ENCODE data around the gene RANBP10. TPM values are rescaled to one million over a fixed set of nuclear protein-coding genes. Genes with fewer than 3 reads are reported as not detected.

Gene RANBP10
- total RNA-seq, 1 donor = 8.6 TPM

DNA sequence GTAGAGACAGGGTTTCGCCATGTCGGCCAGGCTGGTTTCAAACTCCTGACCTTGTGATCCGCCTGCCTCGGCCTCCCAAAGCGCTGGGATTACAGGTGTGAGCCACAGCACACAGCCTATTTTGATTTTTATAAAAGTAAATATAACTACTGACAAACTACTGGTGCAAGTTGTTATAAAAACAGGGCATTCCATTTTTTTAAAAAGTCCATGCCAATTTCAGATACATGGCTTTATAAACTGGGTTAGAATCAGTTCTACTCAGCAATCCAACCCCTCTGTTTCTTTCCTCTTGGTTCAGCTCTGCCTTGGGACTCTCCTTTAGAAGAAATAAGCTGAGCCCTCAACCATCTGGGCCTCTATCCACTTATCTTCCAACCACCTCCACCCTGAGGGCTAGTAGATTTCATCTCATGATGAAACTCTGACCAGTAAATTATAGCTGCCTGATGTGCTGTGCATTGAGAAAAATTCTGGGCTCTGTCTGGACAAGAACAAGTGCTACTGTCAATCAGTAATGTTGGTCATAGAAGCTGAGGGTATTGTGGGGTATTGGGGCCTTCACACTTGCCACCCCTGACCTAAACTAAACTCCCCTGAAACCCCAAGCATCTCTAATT, 10.2 kb downstream of the RANBP10 start:
- no peak overlapping the region for H3K4me3 ChIP-seq (ENCODE audit: low read depth, low read length)
- TF ChIP-seq CTCF (IDR thresholded peaks at IDR 0.05; ENCODE audit: insufficient read depth, low read depth, low read length) = no peak
- no peak for DNase-seq (ENCODE audit: low read depth)

GRCh38 chr16:67790071-67790470, 16.3 kb downstream of the RANBP10 start:
- DNase-seq (ENCODE audit: low read depth) = no peak
- no peak overlapping the region for H3K4me3 ChIP-seq (ENCODE audit: low read depth, low read length)
- TF ChIP-seq CTCF (IDR thresholded peaks at IDR 0.05; ENCODE audit: insufficient read depth, low read depth, low read length) = no peak

- no peak for DNase-seq (ENCODE audit: low read depth)
- H3K4me3 ChIP-seq (ENCODE audit: low read depth, low read length) = no peak overlapping the region
- no peak for TF ChIP-seq CTCF (IDR thresholded peaks at IDR 0.05; ENCODE audit: insufficient read depth, low read depth, low read length)
Measured at GRCh38 chr16:67786491-67786890, 19.9 kb downstream of the RANBP10 start.

- no peak overlapping the region for H3K4me3 ChIP-seq (ENCODE audit: low read depth, low read length)
- no peak for TF ChIP-seq CTCF (IDR thresholded peaks at IDR 0.05; ENCODE audit: insufficient read depth, low read depth, low read length)
- no peak for DNase-seq (ENCODE audit: low read depth)
Measured at GRCh38 chr16:67783353-67783725, 23.0 kb downstream of the RANBP10 start.

DNA sequence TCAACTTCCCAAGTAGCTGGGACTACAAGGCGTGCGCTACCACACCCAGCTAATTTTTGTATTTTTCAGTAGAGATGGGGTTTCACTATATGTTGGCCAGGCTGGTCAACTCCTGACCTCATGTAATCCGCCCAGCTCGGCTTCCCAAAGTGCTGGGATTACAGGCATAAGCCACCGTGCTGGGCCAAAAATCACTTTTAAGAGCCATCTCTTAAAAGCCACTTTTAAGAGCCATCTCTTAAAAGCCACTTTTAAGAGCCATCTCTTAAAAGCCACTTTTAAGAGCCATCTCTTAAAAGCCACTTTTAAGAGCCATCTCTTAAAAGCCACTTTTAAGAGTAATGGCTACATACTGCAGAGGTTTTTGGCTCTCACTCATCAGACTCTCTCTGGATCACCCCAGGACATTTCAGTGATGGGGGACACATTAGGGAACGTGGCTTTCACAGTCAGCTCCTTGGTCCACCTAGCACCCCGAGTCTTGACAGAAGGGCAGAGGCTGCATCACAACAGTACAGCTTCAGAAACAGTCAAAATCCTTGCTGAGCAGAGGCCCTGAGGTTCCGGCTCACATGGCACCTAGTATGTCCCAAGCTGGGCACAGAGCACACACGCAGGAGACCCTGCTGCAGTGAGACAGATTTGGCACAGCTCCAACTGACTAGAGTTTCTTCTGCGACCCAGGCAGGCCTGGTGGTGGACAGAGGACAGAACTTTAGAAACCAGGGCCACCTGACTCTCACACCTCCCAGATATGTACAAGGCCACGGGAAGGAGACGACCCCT, 23.6 kb downstream of the RANBP10 start:
- no peak for DNase-seq (ENCODE audit: low read depth)
- no peak for TF ChIP-seq CTCF (IDR thresholded peaks at IDR 0.05; ENCODE audit: insufficient read depth, low read depth, low read length)
- no peak overlapping the region for H3K4me3 ChIP-seq (ENCODE audit: low read depth, low read length)

GRCh38 chr16:67781565-67781921, 24.8 kb downstream of the RANBP10 start:
- H3K4me3 ChIP-seq (ENCODE audit: low read depth, low read length) = no peak overlapping the region
- no peak for TF ChIP-seq CTCF (IDR thresholded peaks at IDR 0.05; ENCODE audit: insufficient read depth, low read depth, low read length)
- DNase-seq (ENCODE audit: low read depth) = no peak
